AG09319 (cell line): Measurements from ENCODE around the gene SDHB.

Experiments
- DNase-seq: peaks from one replicate; pipeline ENCODE4 v3.0.0-alpha.2; 2010; ENCODE audit warnings: low read depth; ENCODE audit errors: extremely low read depth
- TF ChIP-seq, protein P1 (sequence below): IDR thresholded peaks from 2 replicates; pipeline ENCODE4 v1.5.1; 2011; ENCODE audit warnings: low read depth, mild to moderate bottlenecking, inconsistent platforms, low read length, moderate library complexity

SDHB gene

DNA sequence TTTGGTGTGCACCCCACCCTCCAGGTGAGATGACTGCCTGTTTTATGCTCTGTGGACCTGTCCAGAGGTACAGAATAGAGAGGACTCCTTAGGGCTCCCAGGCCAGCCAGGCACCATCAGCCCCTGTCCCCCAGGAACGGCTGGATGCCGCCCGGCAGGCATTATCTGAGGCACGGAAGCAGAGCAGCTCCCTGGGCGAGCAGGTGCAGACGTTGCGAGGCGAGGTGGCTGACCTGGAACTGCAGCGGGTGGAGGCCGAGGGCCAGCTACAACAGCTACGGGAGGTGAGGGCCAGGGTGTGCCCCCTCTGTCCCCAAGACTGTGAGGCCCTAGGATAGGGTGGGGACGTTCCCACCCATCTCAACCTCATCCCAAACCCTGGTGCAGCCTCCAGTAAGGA is 84.2 kb downstream of the SDHB start:
- no peak for DNase-seq
- TF ChIP-seq, protein P1, sequence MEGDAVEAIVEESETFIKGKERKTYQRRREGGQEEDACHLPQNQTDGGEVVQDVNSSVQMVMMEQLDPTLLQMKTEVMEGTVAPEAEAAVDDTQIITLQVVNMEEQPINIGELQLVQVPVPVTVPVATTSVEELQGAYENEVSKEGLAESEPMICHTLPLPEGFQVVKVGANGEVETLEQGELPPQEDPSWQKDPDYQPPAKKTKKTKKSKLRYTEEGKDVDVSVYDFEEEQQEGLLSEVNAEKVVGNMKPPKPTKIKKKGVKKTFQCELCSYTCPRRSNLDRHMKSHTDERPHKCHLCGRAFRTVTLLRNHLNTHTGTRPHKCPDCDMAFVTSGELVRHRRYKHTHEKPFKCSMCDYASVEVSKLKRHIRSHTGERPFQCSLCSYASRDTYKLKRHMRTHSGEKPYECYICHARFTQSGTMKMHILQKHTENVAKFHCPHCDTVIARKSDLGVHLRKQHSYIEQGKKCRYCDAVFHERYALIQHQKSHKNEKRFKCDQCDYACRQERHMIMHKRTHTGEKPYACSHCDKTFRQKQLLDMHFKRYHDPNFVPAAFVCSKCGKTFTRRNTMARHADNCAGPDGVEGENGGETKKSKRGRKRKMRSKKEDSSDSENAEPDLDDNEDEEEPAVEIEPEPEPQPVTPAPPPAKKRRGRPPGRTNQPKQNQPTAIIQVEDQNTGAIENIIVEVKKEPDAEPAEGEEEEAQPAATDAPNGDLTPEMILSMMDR = no peak

GRCh38 chr1:16969057-16969611 is 84.7 kb downstream of the SDHB start:
- TF ChIP-seq, protein P1 = no peak
- no peak for DNase-seq
